Pons (tissue), 1 donor: ENCODE results near the gene FAM131B.

Experiments
- DNase-seq: peaks from one replicate; pipeline ENCODE4 v3.0.0-alpha.2; 2016; ENCODE audit warnings: low spot score

Gene FAM131B

DNA sequence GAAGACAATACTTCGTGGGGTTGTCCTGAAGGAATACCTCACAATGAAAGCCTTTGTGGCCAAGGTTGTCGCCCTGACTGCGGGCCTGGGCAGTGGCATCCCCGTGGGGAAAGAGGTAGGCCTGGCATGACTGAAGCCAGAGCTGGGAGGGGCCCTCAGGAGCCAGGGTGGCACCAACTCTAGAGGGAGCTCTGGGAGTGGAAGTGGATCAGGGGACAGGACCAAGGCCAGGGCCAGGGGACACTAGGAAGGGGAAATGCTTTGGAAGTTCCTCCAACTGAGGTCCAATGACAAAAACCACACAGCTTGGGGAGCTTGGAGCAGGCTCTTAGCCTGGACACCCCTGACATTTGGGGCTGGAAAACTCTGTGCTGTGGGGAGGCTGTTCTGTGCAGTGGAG lies 40.8 kb downstream of the FAM131B start:
- peak; percentile 42 for DNase-seq

DNA sequence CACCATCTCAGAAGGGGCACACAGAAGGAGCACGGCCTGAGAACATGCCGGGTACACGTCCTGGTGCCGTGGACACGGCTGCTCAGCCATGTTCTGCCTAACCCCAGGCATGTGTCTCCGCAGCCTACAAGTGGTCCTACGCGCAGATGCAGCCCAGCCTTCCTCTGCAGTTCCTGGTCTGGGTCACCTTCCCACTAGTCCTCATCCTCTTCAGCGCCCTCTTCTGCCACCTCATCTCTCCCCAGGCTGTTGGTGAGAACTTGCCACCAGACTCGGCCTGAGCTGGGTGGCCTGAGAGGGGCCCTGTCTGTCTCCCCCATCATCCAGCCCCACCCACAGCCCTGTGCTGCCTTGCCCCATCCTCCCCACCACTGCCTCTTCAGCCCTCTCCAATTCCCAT lies 41.3 kb downstream of the FAM131B start:
- no peak for DNase-seq

DNA sequence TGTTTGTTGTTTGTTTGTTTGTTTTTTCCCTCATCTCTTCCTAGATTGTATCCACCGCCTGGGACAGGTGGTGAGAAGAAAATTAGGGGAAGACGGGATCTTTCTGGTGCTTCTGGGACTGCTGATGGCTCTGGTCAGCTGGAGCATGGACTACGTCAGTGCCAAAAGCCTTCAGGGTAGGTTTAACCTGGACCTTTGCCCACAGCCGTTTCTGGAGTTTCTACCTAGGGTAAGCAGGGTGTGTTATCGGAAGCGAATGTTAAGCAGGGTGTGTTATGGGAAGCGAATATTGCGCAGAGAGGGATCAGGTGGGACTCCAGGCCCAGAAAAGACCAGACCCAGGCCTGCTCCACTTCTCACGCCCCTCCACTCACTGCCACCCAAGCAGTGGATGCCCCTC lies 41.9 kb downstream of the FAM131B start:
- no peak for DNase-seq

DNA sequence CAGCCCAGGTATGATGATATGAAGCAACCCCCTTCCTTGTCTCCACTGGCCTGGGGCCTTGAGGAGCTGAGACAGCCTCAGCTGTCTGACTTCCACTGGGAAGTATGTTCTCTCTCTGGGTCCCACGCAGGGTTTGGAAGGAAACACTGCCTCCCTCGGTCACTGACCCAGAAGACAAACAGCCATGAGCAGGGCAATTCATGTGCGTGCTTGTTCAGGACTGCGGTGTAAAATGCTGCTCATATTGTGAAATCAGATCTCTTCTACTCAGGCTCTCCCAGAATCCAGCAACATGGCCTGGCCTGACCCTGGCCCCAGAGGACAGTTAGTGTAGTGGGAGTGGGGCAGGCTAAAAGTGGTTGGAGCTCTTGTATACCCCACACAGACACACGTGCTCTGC lies 43.9 kb downstream of the FAM131B start:
- DNase-seq = no peak

DNA sequence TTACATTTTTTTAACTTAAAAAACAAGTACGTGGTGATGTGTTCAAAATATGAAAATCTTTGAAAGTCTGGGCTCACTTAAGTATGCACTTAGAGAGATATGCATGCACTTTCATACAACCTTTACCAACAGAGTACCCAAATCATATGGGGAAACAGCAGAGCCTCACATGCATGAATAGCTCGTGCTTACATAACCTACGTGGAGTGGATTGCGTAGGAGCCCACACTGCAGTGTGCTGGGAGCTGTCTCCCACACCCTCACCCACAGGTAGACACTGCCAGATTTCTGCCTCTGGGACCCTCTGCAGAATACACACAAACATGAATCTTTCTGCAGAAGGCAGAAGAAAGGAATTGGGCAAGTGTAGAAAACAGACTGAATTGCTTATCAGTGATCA lies 46.0 kb downstream of the FAM131B start:
- no peak for DNase-seq

DNA sequence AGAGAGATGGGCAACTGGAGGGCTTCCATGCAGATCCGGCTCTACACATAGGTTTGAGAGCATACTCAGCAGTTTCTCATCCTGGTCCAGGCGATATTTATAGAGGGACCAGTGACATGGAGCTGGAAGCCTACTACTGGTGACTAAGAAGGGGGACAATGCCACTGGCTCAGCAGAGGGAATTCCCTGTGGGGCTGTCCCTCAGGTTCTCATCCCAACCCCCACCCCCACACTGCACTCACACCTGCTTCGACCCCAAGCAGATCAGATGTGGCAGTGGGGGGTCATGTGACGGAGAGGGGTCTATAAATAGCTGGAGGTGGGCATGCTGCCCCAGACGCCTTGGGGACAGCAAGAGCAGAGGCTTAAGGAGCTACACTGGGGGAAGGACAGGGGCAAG lies 46.7 kb downstream of the FAM131B start, which contains the start of gene CLCN1:
TSS of gene CLCN1 (plus strand) at position 336 of the 400 bp plus-strand sequence. CDS start 102 bp downstream, outside the sequence.
- DNase-seq = no peak

DNA sequence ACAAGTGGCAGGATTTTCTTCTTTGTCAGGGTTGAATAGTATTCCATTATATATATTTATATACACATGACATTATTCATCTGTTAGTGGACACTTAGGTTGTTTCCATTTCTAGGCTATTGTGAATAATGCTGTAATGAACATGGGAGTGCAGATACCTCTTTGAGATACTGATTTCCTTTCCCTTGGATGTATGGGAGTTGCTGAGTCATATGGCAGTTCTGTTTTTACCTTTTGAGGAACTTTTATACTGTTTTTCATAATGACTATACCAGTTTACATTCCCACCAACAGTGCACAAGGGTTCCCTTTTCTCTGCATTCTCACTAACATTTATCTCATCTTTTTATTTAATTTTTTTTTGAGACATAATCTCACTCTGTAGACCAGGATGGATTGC lies 48.4 kb downstream of the FAM131B start:
- no peak for DNase-seq

DNA sequence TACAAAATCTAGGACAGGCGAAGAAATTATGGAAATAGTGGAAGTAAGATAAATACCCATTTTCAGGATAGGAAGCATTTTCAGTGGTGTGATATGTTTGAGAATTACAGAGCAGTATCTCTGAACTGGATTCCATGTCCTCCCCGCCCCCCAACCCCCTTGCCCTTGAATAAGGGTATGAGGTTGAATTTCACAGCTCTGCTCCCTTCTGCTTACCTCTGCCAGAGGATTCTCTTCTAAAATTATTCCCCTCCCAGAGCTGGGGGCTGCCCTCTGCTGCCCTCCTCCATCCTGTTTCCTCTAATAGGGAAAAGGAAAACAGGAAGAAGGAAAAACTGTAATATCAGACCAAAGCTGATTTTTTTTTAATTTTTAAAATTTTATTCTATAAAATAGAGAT lies 53.9 kb downstream of the FAM131B start:
- no peak for DNase-seq

DNA sequence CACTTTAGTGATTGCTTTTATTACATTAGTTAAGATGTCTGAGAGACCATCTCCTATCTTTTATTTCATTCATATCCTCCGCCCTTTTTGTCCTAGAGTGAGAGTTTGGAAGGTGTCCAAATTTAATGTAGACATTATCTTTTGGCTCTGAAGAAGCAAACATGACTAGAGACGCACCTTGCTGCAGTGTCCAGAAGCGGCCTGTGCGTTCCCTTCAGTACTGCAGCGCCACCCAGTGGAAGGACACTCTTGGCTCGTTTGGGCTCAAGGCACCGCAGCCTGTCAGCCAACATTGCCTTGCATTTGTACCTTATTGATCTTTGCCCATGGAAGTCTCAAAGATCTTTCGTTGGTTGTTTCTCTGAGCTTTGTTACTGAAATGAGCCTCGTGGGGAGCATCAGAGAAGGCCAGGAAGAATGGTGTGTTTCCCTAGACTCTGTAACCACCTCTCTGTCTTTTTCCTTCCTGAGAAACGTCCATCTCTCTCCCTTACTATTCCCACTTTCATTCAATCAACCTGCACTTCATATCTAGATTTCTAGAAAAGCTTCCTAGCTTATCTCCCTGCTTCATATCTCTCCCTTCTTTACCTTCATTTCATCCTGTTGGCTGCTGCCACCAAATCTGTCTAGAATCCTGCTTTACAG lies 57.0 kb downstream of the FAM131B start:
- DNase-seq = peak; percentile 74

DNA sequence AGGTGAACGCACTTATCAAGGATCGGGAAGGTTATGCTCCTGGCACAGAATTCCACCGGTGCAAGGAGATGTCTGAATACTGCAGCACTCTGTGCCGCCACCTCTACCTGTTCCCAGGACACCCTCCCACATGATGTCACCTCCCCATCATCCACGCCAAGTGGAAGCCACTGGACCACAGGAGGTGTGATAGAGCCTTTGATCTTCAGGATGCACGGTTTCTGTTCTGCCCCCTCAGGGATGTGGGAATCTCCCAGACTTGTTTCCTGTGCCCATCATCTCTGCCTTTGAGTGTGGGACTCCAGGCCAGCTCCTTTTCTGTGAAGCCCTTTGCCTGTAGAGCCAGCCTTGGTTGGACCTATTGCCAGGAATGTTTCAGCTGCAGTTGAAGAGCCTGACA lies 57.6 kb downstream of the FAM131B start:
- DNase-seq = no peak

DNA sequence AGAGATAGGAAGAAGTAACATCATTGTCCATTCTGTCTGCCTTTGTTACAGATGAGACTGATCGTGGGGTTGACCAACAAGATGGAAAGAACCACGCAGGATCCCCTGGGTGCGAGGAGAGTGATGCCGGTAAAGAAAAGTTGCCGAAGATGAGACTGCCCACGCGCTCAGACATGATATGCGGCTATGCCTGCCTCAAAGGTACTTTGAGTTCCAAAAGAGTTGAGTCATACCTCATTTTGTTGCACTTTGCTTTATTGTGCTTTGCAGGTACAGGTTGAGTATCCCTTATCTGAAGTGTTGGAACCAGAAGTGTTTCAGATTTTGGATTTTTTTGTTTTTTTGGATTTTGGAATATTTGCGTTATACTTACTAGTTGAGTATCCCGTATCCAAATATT lies 58.8 kb downstream of the FAM131B start:
- no peak for DNase-seq
